ENCODE results near the gene ADGRG1.
A peak's percentile ranks its signal among the peaks of the same experiment; 100 is the strongest.

ADGRG1 gene

DNA sequence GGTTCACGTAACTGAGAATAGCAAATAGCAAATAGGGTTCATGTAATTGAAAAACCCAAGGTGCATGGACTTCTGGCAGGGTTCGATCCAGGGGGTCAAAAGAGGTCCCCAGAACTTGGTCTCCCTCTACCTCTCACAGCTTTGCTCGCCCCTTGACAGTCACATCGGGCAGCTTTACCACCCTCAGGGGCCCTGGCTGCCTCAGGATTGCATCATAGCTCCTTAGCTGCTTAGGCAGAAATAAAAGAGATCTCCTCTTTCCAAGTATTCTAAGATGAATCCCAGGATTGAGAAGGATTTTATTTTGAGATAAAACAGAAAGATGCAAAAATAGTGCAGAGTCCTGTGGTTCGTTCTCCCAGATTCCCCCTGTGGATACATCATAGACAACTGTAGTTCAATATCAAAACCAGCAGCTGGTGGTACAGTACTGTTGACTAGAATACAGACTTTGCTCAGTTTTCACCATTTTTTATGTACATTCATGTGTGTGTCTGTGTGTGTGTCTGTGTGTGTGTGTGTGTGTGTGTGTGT lies 52.5 kb downstream of the ADGRG1 start:
- POLR2A ChIA-PET, result interaction anchor here (1.4 kb wide), 1 partner anchor 55 kb away, joined by 3 read pairs; the partner anchor contains the start of gene KATNB1
- Histone ChIP-seq H3K4me1 (ENCODE audit: control insufficient read depth, insufficient read depth, low read length) (no peaks in the 10 kb centered on the region), H3K4me3 (ENCODE audit: low read depth, low read length) (no peak overlapping the region), H3K27ac (ENCODE audit: extremely low read depth, low read depth, low read length) (no peak overlapping the region), H3K9me3 (ENCODE audit: control insufficient read depth, insufficient read depth, low read depth, low read length) (no peaks in the 10 kb centered on the region), H3K36me3 (ENCODE audit: control insufficient read depth in 2 of 2, insufficient read depth in 1 of 2, low read length in 2 of 2) (no peaks in the 10 kb centered on the region)
- TF ChIP-seq ZNF626 (tag by site-specific recombination; IDR thresholded peaks at IDR 0.05), result no peak
- peak; percentile 16; the same call in 1 of the 2 replicates for TF ChIP-seq ZNF335 (tag by site-specific recombination; conservative IDR thresholded peaks at IDR 0.05)
- no peak for TF ChIP-seq KLF8 (tag by site-specific recombination; IDR thresholded peaks at IDR 0.05)
- TF ChIP-seq ZNF529 (tag by site-specific recombination; IDR thresholded peaks at IDR 0.05; ENCODE audit: insufficient replicate concordance), result no peak
- TF ChIP-seq FEZF1 (tag by site-specific recombination; IDR thresholded peaks at IDR 0.05), result no peak
- CTCF ChIA-PET, result interaction anchor here (0.6 to 1.0 kb wide), 2 partner anchors 12 to 380 kb away, joined by 4 read pairs; no protein-coding TSS in a partner anchor

DNA sequence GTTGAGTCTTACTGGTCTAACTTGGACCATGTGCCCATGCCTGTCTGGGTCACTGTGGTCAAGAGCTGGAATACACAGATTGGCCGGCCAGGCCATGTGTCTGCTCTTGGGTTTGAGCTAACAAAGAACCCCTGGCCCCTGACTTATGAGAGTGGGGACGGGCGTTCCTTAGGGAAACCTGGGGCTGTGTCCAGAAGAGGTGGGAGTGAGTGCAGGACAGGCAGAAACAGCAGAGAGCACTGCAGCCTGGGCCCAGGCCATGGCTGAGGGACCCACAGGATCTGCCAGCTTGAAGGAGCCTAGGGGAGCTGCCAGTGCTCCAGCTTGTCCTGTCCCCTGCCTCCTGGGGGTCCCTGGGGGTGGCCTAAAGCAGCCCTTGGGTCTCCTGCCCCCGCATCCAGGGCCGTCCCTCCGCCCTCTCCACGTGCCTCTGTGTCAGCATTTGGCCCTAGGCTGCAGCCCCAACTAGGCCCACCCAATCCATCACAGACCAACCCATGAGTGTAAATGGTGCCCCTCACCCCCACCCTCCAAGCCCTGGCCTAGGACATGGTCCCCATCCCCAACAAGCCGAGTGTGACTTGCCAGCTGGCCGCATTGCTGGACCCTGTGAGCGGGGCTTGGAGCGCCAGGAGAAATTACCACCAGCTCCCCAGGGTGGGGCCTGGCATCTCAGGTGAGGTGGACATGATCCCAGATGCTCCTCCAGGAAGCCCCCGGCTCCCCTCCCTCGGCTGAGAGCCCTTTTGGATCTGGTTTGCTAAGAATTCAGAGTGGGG lies 53.7 kb downstream of the ADGRG1 start:
- TF ChIP-seq ZNF138 (tag by site-specific recombination; IDR thresholded peaks at IDR 0.05; ENCODE audit: borderline replicate concordance) (no peak), TSHZ1 (tag by site-specific recombination; IDR thresholded peaks at IDR 0.05; ENCODE audit: borderline replicate concordance) (no peak), ZNF629 (tag by site-specific recombination; IDR thresholded peaks at IDR 0.05) (no peak), FEZF1 (tag by site-specific recombination; IDR thresholded peaks at IDR 0.05) (no peak), ZBTB44 (tag by site-specific recombination; IDR thresholded peaks at IDR 0.05) (no peak), ZNF571 (tag by site-specific recombination; IDR thresholded peaks at IDR 0.05) (no peak), WT1 (tag by site-specific recombination; IDR thresholded peaks at IDR 0.05) (no peak), KLF7 (tag by site-specific recombination; IDR thresholded peaks at IDR 0.05; ENCODE audit: borderline replicate concordance) (no peak), ZNF654 (tag by site-specific recombination; IDR thresholded peaks at IDR 0.05; ENCODE audit: low read depth) (no peak), ZNF555 (tag by site-specific recombination; conservative IDR thresholded peaks at IDR 0.05) (no peak)
- TF ChIP-seq, protein P1, sequence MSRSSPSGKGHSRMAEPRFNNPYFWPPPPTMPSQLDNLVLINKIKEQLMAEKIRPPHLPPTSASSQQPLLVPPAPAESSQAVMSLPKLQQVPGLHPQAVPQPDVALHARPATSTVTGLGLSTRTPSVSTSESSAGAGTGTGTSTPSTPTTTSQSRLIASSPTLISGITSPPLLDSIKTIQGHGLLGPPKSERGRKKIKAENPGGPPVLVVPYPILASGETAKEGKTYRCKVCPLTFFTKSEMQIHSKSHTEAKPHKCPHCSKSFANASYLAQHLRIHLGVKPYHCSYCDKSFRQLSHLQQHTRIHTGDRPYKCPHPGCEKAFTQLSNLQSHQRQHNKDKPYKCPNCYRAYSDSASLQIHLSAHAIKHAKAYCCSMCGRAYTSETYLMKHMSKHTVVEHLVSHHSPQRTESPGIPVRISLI (tag by site-specific recombination; IDR thresholded peaks at IDR 0.05), result no peak
- Histone ChIP-seq H3K36me3 (ENCODE audit: control insufficient read depth in 2 of 2, insufficient read depth in 1 of 2, low read length in 2 of 2) (no peaks in the 10 kb centered on the region), H3K4me3 (ENCODE audit: low read depth, low read length) (no peak overlapping the region), H3K4me1 (ENCODE audit: control insufficient read depth, insufficient read depth, low read length) (no peaks in the 10 kb centered on the region), H3K9me3 (ENCODE audit: control insufficient read depth, insufficient read depth, low read depth, low read length) (no peaks in the 10 kb centered on the region), H3K27ac (ENCODE audit: extremely low read depth, low read depth, low read length) (no peak overlapping the region)
- CTCF ChIA-PET, result interaction anchor here (1.6 kb wide), 1 partner anchor 106 kb away, joined by 3 read pairs; no protein-coding TSS in a partner anchor
- POLR2A ChIA-PET, result interaction anchor here (1.4 kb wide), 1 partner anchor 54 kb away, joined by 3 read pairs; the partner anchor contains the start of gene KATNB1
